Peyer's patch (tissue), 4 donors: ENCODE measurements around the gene RNF217.

Source experiments
- POLR2A ChIP-seq, 2 donors: fragments of 450-650 bp; IDR thresholded peaks; one replicate each; pipeline ENCODE4 v1.5.1; 2017; ENCODE audit warnings: antibody characterized with exemption in 2 of 2, mild to moderate bottlenecking in 2 of 2, moderate library complexity in 2 of 2
- TF ChIP-seq, protein P1 (sequence below), 6 experiments: fragments of 450-650 bp in 4 of 6; fragments of 200-600 bp in 2 of 6; sonication (generic) in 1 of 6; IDR thresholded peaks; one replicate each; pipeline ENCODE4 v1.5.1; 2017 to 2019; ENCODE audit warnings: antibody characterized with exemption in 6 of 6, mild to moderate bottlenecking in 3 of 6, moderate library complexity in 1 of 6

DNA sequence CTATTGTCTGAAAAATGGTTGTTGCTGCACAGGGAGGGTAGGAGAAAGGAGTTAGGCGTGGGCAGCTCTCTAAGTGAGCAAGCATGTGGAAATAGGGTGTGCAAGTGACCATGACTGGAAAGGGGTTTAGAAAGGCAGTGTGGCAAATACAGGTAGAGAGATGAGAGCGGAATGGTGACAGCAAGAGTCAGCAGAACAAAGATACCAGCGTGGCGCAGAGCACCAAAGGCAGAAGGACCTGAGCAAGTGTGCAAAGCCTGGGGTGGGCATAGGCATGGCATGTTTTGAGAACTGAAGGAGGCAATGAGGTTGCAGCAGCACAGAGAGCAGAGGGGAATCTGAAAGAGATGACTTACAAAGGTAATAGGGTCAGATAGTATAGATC is 17.0 kb downstream of the RNF217 start:
- TF ChIP-seq, protein P1, sequence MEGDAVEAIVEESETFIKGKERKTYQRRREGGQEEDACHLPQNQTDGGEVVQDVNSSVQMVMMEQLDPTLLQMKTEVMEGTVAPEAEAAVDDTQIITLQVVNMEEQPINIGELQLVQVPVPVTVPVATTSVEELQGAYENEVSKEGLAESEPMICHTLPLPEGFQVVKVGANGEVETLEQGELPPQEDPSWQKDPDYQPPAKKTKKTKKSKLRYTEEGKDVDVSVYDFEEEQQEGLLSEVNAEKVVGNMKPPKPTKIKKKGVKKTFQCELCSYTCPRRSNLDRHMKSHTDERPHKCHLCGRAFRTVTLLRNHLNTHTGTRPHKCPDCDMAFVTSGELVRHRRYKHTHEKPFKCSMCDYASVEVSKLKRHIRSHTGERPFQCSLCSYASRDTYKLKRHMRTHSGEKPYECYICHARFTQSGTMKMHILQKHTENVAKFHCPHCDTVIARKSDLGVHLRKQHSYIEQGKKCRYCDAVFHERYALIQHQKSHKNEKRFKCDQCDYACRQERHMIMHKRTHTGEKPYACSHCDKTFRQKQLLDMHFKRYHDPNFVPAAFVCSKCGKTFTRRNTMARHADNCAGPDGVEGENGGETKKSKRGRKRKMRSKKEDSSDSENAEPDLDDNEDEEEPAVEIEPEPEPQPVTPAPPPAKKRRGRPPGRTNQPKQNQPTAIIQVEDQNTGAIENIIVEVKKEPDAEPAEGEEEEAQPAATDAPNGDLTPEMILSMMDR (IDR thresholded peaks at IDR 0.05): no peak
- no peak for TF ChIP-seq POLR2A (IDR thresholded peaks at IDR 0.05)
